Stimulated activated CD4-positive, alpha-beta T cell treated with anti-CD3 and anti-CD28 coated beads, Interleukin-15, amount 100 ng/mL, for 48 hours (primary cell): Measurements from ENCODE around the gene POLDIP2.

ENCODE experiments used
- DNase-seq, 2 donors: peaks; one replicate each; pipeline ENCODE4 v3.0.0-alpha.2; 2020; ENCODE audit warnings: low read depth in 2 of 2

Gene POLDIP2

DNA sequence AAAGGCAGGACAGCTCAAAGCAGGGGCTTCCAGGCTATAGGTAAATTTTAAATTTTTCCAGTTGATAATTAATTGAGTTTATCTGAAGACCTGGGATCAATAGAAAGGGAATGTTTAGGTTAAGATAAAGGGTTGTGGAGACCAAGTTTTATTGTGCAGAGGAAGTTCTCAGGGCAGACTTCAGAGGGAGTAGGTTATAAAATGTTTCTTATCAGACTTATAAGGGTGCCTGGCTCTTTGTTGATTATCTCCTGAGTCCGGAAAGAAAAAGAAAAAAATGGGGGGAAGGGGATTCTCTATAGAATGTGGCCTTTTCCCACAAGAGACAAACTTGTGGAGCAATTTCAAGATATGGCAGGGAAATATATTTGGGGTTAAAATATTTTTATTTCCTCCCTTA, 32.8 kb upstream of the POLDIP2 start:
- no peak for DNase-seq

DNA sequence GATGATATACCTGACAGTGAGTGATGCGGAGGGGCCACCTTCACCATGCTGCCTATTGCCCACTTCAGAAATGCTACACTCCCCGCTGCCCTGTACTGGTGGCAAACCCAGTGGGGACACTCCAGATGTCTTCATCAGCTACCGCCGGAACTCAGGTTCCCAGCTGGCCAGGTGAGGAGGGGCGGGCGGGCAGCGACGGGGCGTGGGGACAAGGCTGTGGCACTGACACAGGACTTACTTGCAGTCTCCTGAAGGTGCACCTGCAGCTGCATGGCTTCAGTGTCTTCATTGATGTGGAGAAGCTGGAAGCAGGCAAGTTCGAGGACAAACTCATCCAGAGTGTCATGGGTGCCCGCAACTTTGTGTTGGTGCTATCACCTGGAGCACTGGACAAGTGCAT, 30.8 kb upstream of the POLDIP2 start:
- DNase-seq = no peak

DNA sequence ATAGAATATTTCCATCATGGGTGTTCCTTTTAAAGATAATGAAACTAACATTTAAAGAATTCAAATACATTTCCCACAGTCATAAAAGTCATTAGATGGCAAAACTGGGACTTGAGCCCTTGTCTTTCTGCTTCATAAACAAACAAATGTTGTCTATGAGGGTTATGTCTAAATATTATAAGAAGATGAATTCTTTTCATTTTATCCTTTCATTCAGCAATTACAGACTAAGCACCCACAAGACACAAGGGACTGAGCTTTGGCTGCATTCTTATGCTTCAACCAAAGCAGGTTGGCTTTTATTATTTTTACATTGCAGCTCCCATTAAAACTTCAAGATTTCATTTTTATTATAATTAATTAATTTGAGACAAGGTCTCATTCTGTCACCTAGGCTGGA, 29.1 kb upstream of the POLDIP2 start:
- DNase-seq = no peak

DNA sequence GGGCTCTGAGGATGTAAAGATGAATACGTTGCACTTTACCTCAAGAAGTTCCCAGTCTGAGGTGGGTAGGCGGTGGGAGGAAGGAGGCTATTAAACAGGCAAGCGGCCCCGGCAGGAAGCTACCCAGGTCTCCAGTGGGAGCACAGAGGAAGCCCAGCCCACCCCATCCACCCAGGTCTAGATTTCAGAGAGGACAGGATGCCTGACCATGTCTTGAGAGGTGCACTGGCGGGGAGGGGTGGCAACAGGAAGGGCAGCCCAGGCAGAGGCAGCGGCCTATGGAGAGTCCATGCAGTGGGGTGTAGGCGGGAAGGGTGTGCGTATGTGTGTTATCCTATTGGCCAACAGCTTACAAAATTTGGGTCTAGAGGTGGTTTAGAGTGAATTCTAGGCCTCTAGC, 28.1 kb upstream of the POLDIP2 start:
- DNase-seq = no peak

DNA sequence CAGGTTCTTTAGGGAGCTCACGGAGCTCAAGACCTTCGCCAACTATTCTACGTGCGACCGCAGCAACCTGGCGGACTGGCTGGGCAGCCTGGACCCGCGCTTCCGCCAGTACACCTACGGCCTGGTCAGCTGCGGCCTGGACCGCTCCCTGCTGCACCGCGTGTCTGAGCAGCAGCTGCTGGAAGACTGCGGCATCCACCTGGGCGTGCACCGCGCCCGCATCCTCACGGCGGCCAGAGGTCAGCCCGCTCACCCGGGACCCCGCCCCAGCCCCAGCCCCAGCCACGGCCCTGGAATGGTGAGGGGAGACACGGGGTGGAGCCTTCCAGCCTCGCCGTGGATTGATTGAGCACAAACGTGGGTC, 27.7 kb upstream of the POLDIP2 start:
- DNase-seq = no peak

DNA sequence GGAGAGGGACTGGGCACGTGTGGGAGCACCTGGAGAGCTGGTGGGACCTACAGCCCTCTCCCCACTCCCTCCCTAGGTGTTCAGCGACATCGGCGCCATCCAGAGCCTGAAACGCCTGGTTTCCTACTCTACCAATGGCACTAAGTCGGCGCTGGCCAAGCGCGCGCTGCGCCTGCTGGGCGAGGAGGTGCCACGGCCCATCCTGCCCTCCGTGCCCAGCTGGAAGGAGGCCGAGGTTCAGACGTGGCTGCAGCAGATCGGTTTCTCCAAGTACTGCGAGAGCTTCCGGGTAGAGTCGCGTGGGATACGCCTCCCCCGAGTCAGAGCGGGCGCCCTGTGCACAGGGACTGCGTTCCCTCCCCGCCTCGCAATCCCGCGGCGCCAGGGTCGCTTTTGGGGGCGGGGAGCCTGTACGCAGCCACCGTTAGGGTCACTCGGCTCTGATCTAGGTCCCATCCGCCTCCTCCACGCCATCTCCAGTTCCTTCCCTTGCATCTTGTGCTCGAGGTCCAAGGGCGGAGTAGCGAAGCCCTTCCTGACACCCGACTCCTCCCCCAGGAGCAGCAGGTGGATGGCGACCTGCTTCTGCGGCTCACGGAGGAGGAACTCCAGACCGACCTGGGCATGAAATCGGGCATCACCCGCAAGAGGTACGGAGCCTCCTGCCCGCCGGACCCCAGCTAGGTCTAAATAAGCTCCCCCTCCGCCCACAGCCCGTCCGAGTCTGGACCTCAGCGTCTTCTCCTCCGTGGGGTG, 27.1 kb upstream of the POLDIP2 start:
- peak; percentile 52 to 61 for DNase-seq

DNA sequence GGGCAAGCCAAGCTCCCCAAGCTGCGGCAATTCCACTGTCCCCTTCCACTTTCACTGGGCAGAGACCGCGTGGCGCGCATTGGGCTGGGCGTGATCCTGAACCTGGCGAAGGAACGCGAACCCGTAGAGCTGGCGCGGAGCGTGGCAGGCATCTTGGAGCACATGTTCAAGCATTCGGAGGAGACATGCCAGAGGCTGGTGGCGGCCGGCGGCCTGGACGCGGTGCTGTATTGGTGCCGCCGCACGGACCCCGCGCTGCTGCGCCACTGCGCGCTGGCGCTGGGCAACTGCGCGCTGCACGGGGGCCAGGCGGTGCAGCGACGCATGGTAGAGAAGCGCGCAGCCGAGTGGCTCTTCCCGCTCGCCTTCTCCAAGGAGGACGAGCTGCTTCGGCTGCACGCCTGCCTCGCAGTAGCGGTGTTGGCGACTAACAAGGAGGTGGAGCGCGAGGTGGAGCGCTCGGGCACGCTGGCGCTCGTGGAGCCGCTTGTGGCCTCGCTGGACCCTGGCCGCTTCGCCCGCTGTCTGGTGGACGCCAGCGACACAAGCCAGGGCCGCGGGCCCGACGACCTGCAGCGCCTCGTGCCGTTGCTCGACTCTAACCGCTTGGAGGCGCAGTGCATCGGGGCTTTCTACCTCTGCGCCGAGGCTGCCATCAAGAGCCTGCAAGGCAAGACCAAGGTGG, 24.0 kb upstream of the POLDIP2 start:
- no peak for DNase-seq

DNA sequence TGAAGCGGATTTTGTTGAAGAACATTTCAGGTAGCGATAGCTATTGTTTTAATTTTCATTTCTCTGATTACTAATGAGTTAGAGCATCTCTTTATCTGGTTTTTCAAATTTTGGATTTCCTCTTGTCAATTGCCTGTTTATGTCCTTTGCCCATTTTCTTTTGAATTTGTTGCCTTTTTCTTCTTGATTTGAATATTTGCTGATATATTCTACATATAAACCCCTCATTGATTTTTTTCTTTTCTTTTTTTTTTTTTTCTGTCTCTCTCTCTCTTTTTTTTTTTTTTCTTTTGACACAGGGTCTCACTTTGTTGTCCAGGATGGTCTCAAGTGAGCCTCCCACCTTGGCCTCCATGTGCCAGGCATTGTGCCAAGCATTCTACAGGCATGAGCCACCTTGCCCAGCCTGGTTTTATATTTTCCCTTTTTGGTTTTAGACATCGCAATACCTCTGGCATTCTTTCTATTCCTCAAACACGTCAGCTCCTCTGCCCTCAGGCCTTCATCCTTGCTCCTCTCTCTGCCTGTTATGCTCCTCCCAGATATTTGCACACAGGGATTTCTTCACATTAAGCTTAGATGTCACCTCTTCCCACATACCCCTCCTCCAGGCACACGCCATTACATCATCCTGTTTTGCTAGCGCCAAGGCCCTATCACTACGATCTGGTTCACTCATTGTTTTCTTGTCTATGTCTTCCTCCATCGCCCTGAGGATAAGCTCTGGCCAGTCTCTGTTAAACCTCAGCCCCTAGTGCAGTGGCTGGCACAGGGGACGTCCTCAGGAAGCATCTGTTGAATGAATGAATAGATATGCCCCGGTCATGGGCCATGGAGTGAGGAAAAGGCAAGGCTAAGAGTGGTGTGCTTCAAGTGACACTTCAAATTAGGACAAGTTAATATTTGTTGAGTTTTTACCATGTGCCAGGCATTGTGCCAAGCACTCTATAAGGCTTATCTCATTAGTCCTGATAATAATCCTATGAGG, 22.8 kb upstream of the POLDIP2 start:
- DNase-seq = no peak

DNA sequence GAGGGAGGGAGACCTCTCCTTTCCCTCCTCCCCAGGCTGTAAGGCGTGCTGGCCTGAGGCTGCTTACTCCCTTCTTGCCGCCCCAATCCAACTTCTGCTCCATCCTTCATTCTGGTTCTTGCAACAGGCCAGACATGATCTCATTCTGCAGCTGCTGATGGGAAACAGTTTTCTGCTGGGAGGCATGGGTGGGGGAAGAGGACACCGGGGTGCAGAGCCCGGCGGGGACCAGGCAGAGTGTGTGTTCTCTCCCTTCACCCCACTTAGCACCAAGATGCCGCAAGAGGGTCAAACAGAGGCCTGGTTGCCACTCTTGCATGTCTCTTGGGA, 15.6 kb upstream of the POLDIP2 start:
- DNase-seq = no peak

DNA sequence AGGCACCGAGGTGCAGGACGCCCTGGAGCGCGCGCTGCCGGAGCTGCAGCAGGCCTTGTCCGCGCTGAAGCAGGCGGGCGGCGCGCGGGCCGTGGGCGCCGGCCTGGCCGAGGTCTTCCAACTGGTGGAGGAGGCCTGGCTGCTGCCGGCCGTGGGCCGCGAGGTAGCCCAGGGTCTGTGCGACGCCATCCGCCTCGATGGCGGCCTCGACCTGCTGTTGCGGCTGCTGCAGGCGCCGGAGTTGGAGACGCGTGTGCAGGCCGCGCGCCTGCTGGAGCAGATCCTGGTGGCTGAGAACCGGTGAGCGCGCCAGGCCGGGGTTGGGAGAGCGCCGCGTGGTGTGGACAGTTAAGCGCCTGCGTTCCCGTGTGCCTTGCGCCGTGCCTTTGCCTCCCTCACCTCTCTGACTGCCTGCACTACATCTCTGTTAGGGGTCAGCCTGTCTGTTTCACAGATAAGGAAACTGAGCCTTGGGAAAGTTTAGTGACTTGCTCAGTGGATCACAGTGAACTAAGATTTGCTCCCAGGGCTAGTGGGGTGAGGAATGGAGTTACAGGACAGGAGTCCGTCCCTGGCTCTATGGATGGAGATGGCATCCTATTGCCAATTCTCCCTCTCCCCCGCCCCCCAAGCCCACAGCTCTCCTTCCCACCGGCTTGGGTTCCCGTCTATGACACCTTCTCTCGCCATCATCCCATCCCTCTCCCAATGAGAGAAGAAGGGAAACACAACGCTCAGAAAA, 15.0 kb upstream of the POLDIP2 start:
- DNase-seq = no peak

DNA sequence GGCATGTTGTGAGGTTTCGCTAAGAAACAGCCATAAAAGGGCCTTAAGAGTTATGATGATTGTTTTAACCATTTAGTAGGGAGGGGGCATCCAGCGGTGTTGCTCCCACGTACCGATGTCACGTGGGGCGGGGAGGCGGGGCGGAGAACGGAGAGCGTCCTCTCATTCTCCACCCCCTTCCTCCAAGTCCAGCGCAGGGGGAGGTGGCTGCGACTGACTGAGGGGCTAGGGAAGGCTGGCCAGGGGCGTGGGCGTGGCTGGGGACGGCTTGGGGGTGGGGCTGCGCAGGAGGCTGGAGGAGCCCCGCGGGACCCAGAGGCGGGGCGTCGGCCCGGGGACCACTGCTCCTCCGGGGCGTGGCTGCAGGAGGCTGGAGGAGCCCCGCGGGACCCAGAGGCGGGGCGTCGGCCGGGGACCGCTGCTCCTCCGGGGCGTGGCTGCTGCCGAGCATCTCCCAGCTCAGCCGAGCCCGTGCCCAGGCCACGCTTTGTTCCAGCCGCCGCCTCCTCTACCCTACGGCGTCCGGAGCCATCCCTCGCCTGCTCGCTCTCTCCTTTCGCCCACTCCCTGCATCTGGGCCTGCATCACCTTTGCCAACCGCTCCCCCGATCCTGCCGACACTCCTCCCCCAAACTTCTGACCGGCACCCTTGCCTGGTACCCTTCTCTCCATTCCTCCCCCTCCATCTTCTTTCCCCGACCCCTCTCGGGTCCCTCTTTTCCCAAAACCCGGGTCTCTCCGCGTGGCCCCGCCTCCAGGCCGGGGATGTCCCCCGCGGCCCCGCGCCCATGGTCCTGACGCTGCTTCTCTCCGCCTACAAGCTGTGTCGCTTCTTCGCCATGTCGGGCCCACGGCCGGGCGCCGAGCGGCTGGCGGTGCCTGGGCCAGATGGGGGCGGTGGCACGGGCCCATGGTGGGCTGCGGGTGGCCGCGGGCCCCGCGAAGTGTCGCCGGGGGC, 14.2 kb upstream of the POLDIP2 start, which contains the start of gene SARM1:
Gene SARM1 (plus strand): TSS at position 450 of the 958 bp plus-strand sequence. CDS start 339 bp downstream, at position 789.
- DNase-seq = peak; percentile 78 to 90

DNA sequence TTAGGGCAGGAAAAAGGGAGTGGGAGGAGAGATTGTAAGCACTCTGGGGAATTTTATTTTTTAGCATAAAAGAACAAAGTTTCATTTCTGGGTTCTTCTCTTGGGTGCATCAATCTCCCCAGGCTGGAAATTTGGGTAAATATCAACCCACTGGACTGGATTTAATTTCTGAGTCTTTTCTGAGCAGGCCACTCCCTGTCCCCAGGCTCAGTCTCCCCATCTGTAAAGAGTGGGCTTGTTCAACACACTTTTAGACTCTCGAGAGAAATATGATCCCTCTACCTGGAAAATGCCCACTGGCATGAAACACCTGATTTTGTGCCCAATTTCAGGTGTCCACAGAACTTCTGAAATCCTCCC, 13.4 kb upstream of the POLDIP2 start:
- DNase-seq = no peak

DNA sequence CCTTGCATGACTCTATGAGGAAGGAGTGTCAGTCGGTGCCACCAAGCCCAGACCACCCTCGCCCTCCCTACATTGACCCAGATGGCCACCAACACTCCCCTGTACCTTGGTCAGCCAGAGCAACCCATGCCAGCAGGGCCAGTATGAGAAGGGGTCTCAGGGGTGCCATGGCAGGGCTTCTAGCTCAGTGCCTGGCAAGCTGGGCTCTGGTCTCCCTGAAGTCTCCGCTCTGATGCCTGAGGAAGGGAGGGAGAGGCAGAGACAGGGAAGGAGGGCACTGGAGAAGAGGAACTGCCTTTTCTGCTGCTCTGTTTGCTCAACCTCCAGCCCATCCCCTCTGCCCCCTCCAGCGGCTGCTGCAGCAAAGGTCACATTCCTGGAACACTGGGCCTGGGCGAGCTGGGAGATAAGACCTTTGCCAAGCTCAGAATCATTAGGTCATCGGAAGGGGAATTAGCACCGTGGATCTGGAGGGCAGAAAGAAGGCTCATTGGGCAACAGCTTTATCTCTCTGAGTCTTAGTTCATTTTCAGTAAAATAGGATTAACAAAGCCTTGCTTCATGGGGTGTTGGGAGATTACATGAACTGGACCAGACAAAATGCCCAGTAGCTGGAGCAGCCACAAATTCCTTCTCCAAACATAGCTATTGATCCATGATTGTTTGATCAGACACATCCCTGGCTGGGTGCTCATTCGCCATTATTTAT, 12.9 kb upstream of the POLDIP2 start, which contains the start of gene VTN:
Gene VTN (minus strand): TSS at position 273 of the 709 bp plus-strand sequence. CDS start 104 bp downstream, at position 169.
- no peak for DNase-seq

DNA sequence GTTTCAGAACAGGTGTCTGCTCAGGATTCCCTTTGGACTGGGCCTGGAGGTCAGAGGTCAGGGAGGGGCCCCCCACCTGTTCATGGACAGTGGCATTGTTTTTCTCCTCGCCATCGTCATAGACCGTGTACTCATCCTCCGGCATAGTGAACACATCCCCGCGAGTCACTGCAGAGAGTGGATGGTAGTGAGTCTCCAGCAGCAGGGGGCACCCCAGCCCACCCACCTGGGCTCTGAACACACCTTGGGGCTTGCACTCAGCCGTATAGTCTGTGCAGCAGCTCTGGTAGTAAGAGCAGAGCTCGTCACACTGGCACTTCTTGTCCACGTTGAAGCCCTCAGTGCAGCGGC, 12.3 kb upstream of the POLDIP2 start:
- no peak for DNase-seq

DNA sequence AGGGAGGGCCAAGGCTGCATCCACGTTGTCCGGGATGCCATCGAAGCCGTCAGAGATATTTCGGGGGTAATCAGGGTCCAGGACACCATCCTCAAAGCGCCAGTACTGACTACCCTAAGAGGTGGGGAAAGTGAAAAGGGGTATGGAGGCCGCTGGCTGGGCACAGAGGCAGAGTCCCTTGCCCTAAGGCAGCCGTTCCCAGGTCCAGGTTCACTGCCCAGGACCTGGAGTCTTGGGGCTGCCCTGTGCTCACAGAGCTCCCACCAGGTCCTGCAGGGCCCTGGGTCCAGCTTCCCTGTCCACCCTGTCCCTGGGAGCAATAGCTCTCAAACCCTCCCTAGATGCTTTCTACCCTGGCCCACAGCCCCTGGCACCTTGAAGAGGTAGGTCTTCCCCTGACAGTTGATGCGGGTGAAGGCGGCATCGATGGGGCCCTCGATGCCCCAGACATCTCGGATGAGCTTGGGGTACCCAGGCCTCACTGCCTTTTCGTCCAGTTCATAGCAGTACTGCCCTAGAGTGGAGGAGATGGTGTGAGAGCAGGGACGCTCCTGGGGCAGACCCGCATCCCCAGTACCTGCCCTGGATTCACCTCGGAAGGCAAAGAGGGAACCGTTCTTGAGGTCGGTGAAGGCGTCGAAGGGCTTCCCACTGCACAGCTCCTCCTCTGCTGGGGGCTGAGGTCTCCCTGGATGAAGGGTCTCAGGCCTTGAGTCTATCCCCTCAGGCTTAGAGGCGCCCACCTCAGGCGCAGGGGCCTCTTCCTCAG, 11.8 kb upstream of the POLDIP2 start:
- DNase-seq = no peak

DNA sequence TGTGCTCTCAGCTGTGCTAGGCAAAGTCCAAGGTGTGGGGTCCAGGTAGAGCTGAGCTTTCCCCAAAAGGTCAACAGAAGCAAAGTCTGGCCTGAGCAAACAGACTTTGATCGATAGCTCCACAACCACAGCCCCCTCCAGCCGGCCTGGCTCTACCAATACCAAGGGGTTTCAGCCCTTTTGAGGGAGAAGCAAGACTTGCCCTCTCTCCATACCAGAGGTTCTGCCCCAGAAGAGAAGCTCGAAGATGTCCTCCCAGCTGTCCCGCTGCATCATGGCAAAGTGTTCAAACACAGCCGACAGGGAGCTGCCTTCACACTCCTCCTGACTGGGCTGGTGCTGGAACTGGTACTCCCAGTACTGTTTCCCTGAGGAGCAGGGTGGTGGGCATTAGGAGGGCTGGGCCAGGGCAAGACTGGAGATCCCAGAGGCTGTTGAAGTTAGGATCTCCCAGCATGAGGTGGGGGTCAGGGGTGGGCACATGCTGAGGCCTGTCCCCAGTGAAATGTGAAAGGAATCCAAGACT, 11.0 kb upstream of the POLDIP2 start:
- DNase-seq = no peak

DNA sequence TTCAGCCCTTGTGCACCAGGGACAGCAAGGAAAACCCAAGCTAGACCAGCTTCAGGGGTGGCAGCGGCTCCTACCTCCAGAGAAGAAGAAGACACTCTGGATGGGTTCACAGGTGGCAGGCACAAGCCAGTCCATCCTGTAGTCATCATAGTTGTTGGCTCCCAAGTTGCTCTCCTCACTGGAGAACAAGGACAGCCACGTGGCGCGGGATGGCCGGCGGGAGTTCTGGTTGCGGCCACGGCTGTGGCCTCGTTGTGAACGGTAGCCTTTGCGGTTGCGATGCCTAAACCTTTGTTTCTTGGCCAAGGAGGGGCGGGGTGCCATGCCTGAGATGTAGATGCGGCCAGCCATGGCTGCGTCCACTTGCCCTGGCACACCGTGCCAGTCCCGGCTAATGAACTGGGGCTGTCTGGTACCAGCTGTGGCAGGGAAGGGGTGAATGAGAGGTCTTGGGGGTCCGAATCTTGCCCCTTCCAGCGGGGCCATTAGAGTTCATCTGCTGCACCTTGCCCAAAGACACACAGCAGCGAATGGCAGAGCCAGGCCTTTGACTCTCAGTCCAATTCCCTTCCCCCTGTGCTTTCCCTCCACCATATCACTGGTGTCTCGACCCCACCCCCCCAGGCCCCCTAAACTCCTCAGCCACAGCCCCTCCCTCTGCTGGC, 10.4 kb upstream of the POLDIP2 start:
- DNase-seq = no peak

DNA sequence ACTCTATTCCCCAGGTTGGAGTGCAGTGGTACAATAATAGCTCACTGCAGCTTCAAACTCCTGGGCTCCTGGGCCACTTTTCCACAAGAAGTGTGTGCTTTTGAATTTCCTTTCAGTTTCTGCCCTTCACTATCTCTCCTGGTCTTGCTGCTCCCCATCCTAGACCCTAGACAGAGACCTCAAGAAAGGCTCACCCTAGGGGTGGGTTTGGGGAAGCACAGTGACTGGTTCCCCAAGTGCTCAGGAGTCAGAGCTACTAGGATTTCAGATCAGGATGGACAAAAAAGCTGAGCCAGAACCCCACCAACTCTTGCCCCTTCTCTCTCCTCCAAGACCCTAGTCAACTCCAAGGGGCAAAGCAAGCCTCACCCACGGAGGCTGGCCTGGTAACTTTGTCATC, 9.3 kb upstream of the POLDIP2 start:
- DNase-seq = no peak
